ENCODE data around the gene SYNC.

GRCh38 chr1:32717503-32717902 is 14.9 kb upstream of the SYNC start:
- TF ChIP-seq POLR2A (IDR thresholded peaks at IDR 0.05), result no peak
- no peak for TF ChIP-seq CTCF (IDR thresholded peaks at IDR 0.05)

Data from testis (tissue), 2 donors.